ENCODE data around the gene NHERF2.
A peak's percentile ranks its signal among the peaks of the same experiment; 100 is the strongest.

NHERF2 gene

DNA sequence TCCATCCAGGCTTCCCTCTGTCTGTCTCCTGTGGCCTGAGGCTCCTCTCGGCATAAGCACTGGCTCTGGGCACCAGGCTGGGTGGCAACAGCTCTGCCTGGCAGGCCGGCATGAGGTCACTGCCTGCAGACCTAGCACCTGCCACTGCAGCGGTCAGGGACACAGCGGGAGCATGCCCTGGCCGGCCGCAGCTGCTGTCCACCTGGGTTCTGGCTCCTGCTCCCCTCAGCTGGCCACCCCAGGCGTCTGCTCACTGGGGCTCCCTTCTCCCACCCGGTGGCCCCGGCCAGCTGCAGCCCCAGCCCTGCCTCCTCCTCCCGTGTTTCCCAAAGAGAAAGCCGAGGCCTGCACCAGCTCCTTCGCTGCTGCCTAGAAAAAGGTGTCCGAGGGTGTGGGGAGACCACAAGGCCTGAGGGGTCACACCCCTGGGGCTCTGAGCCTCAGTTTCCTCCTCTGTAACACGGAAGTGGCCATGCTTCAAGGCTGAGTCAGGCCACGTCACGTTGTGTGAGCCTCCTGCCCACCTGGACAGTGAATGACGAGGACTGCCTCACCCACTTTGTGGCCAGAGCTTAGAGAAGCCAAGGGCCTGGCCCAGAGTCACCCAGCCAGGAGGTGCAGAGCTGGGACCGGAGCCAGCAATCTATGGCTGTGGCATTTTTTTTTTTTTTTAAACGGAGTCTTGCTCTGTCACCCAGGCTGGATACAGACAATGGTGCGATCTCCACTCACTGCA lies 14.3 kb downstream of the NHERF2 start:
- no peak for DNase-seq (ENCODE audit: low read depth)

DNA sequence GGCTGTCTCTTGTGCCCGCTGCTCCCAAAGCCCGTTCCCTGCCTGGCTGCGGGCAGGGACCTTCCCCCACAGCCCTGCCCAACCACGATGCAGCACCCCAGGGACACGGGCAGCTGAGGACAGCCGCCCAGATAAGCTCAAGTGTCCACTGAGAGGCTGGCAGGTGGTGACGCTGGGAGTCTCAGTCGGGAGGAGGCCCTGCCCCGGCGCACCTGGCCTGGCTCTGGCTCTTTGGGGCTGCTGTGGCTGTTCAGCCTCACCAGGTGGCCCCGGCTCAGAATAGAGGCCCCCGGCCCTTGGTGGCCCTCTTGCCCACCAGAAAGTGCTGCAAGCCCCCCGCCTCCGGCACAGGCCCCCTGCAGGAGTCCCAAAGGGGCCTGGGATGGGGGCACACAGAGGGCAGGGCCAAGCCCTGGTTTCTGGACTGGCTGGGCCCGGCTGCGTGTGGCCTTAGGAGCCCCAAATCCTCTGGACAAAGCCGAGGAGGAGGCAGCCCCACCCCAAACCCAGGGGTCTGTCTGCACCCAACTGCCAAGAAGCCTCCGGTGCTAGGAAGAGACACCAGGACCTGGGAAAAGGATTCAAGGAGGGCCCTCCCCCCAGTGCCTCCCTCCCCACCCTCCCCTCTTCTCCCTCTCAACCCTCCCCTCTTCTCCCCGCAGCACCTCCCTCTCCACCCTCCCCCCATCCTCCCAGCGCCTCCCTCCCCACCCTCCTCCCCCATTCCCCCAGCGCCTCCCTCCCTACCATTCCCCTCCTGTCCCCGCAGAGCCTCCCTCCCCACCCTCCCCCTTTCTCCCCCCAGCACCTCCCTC lies 15.7 kb downstream of the NHERF2 start:
- DNase-seq (ENCODE audit: low read depth): no peak

DNA sequence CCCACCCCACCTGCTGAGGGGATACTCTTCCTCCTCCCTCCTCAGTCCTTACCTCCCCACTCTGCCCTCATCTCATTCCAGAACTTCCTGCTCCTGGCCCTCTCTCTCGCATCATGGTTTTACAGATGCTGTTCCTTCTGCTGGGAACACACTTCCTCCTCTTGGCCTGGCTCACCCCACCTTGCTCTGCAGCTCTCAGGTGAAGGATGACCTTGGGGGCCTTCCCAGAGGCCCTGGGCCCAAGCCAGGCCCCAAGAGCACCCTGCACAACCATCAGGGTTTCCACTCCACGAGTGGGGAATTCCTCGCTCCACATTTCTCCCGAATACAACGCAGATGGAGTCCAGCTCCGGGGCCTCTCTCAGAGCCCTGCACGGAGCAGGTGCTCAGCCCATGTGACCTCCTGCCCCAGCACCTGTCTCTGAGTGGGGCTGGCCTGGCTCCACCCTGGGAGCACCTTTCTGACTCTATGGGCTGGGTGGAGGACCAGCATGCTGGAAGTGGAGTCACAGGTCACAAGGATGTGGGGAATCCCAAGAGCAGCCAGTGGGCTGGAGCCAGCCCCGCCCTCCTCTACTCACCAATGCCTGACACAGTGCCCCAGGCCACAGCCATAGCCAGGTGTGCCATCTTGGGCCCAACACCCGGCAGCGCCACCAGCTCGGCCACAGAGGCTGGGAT lies 16.4 kb downstream of the NHERF2 start:
- no peak for DNase-seq (ENCODE audit: low read depth)

DNA sequence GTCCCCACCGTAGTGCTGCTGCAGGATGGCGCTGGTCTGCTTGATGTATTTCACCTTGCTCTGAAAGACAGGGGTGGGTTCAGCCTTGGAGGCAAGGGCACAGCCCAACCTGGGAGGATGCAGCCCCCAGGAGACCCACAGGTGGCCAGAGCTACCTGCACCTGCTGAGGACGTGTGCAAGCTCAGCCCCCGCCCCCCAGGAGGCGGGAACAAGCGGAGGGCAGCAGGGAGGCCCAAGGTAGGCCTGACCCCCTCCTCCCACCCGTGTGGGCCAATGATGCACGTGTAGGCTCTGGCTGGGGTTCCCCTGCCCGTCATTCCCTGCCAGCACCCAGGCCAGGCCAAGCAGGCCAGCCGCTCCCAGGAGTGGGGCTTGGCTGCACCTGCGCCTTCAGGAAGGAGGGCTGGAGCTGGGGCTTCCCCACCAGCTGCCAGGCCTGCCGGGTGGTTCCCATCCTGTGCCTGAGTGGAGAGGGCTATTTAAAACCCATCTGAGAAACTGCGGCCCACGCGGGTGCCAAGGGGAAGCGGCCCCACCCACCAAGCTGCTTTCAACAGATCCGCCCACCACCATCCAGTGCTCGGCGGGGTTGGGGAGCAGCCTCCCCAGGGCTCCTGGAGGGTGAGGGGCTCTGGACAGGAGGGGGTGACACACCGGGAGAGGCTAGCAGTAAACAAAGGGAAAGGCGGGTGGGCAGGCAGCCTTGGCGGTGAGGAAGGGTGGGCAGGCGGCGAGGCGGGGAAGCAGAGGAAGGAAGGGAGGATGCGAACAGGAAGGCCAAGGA lies 17.2 kb downstream of the NHERF2 start:
- DNase-seq (ENCODE audit: low read depth): no peak

DNA sequence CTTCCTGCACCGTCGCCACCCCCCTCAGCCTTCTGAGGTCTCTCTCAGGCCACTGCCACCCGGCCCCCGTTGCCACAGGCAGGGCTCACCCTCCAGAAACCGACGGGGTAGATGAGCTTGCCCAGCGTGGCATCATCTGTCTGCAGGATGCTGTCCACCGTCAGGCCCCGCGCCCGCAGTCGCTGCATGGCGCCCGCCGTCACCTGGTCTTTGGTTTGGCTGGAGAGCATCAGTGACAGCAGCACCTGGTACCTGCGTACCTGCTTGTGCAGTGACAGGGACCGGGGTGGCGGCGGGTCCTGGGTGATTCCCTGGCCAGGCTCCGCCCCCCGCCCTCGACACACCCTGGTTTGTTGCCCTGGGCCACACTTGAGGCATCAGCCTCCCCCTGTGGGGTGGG lies 17.8 kb downstream of the NHERF2 start:
- DNase-seq (ENCODE audit: low read depth): no peak

DNA sequence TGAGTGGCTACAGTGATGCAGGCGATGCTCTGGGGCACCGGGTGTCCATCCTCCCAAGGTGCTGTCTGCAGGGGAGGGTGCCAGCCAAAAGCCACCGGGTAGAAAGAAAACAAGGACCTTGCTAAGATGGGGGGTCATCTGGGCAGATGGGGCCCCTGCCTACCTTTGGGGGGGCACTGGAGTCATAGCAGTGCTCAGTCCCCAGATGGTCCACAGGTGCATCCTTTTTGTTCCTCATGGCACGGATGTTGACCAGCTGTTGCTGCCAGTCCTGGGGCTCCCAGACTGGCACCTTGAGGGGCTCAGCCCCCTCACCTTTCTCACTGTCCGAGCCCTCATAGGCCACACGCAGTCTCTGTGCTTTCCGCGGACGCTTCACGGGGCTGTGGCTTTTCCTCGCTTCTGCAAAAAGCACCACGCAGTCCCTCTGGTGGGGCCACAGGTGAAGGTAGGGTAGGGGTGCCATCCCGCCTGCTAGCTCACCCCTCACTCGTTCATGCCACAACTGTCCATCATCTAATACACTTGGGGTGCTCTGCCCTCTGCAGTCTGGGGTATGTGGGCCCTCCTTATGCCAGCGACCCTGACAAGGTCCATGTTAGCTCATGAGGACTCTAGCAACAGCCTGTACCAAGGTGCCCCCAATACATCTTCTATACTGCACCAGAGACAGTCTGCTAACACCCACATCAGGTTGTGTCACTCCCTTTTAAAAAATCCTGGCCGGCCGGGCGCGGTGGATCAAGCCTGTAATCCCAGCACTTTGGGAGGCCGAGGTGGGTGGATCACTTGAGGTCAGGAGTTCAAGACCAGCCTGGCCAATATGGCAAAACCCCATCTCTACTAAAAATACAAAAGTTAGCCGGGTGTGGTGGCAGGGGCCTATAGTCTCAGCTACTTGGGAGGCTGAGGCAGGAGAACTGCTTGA lies 19.5 kb downstream of the NHERF2 start:
- no peak for DNase-seq (ENCODE audit: low read depth)

DNA sequence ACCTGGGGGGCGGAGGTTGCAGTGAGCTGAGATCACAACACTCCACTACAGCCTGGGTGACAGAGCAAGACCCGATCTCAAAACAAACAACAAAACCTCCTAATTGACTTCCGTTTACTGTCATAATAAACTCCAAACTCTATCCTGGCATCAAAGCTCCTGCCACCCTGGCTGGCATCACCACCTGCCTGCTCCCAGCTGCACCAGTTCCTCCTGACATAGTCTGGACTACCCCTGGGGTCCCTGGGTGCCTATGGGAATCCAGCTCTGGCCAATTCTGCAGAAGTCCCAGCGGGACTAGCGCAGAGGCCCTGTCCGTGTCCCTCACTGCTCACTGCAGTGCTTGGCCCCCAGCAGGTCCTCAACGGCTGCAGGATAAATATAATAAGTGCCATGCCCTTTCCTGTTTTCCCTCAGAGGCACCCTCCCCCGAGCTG lies 20.2 kb downstream of the NHERF2 start:
- no peak for DNase-seq (ENCODE audit: low read depth)

DNA sequence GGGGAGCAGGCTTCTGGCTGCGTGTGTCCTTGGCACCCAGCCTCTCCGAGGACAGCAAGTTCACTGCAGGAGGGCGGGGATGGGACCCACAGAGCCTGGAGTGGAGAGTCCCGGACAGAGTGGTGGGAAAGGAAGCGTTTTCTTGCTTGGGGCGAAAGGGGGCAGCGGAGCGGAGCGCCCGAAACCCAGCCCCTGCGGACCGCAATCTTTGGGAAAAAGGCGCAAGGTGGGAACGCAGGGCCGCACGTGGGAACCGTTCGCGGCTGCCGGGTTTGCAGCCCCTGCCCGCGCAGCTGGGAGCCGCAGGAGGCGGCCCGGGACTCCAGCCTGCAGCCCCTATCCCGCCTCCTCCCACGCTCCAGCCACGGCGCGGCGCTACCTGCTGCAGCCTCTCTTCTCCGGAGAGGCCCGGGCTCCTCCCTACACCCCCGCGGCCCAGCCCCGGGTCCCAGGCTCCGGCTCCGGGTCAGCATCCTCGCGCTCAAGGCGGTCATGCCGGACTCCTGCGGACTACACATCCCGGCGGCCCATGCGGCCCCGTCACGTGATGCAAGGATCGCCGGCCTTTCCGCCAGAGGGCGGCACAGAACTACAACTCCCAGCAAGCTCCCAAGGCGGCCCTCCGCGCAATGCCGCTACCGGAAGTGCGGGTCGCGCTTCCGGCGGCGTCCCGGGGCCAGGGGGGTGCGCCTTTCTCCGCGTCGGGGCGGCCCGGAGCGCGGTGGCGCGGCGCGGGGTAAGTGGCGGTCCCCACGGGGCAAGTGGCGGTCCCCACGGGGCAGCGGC lies 20.8 kb downstream of the NHERF2 start, which contains the start of the genes NTHL1 and TSC2:
NTHL1 (minus strand) TSS at position 505 of the 786 bp plus-strand sequence; CDS start at position 494, 11 bp downstream.
TSC2 (plus strand) TSS at position 656 of the 786 bp plus-strand sequence. CDS start 631 bp downstream, outside the sequence.
- DNase-seq (ENCODE audit: low read depth): peak; percentile 88

DNA sequence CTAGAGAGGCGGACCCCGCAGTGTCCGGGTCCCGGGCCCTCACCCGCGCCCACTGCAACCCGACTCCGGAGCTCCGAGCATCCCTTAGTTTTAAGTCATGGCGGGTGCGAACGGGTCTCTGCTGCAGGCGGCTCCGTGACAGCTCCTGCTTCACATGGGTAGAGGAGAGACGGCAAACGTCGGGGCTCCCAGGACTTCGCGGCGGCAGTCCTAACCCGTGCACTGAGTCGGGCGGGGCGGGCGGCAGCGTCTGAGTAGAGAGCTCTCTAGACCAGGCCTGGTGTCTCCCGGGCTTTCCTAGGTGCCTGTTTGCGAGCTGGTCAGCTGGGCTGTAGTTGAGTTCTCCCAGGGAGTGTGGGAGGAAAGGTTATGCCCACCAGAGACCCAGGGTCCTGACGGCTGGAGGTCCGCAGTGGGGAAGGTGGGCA lies 21.4 kb downstream of the NHERF2 start:
- no peak for DNase-seq (ENCODE audit: low read depth)

DNA sequence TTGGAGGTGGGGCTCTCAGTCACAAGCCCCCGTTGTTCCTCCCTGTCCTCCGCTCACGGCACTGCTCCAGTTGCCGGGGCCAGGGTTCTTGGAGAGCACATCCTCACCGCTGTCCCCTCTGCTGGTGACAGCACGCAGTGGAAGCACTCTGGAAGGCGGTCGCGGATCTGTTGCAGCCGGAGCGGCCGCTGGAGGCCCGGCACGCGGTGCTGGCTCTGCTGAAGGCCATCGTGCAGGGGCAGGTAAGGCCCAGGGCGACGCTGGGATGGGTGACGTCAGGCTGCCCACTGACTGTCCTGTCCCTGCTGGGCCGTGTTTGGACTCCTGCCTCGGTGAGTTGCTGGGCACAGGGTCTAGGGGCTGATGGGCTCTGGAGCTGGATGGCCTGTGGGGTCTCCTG lies 26.5 kb downstream of the NHERF2 start:
- DNase-seq (ENCODE audit: low read depth): no peak

DNA sequence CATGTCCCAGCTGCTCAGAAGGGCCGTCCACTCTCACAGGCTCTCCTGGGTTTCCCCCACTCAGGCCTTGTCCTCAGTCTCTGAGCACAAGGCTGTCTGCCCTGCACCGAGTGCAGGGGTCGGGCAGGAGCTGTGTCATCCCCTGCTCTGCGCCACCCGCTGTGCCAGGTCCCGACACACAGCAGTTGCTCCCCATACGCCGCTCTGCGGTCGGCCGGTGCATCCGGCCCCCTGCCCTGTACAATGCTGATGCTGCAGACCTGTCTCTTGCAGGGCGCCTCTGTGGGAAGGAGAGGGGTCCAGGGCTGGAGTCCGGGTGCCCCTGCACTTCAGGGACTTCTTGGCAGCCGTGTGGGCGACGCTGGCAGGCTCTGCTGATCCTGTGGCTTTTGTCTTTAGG lies 27.2 kb downstream of the NHERF2 start:
- DNase-seq (ENCODE audit: low read depth): no peak

DNA sequence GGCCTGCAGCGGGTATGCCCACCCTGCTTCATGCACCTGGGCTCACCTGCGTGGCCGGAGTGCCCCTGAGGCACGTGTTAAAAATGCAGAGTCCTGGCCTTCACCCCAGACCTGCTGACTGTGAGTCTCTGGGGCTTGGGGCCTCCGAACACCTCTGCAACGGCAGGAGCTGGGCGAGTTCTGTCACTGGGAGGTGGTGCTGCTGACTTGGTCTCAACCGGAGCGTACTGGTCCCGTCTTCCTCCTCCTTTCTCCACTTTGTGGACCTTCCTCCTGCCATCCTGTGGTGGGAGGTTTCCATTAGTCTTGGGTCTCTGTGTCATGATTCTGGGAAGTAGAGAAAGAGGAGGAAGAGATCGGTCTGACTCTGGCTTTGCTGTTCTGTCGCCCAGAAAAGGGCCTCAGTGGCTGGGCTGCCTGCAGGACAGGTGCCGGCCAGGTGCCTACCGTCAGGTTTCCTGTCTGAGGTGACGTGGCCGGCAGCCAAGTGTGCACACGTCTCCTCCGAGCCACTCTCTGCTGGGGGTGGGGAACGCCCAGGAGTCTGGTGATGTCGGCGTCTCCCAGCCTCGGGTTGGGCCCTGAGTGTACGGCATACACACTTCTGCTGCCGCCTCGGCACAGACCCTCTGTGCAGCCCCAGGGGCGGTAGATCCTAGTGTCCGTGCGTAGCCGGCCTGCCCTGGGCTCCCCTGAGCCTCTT lies 28.0 kb downstream of the NHERF2 start:
- no peak for DNase-seq (ENCODE audit: low read depth)

DNA sequence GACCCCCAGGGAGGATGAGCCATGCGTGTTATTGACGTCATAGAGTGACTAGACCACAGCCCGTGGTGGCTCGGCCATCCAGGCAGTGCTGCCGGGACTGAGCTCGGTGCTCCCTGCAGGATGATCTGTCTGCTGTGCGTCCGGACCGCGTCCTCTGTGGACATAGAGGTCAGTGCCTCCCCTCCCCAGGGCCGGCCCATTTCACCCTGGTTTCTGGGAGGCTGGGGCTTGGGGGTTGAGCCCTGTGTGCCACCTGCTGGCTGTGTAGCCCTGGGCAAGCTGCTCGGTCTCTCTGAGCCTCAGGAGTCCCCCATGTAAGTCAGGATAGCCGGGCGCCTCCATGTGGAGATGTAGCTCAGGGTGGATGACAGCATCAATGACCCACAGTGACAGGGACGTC lies 29.4 kb downstream of the NHERF2 start:
- DNase-seq (ENCODE audit: low read depth): no peak

DNA sequence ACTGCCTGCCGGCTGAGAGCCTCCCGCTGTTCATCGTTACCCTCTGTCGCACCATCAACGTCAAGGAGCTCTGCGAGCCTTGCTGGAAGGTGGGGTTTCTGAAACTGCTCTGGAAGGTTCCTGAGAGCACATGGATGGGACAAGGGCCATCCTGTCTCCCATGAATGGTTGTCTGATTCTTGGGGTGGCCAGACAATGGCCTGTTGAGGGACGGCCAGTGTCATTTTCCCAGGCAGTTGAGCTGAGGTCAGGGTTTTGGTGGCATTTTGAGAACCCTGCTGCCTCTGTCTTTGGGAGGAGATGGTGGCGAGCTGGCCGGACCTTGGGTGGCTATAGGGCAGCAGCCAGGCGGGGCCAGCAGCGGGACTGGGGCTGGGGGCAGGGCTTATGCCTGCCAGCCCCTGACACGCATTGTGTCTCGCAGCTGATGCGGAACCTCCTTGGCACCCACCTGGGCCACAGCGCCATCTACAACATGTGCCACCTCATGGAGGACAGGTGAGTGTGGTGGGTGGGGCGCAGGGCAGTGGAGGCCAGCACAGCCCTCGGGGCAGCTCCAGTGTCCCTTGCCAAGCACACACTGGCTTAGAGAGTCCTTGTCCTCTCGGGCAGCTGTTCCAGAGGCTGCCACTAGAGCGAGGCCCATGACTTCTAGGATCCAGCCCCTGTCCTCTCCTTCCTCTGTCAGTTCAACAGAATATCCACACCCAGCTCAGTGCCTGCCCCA lies 30.1 kb downstream of the NHERF2 start:
- DNase-seq (ENCODE audit: low read depth): no peak

DNA sequence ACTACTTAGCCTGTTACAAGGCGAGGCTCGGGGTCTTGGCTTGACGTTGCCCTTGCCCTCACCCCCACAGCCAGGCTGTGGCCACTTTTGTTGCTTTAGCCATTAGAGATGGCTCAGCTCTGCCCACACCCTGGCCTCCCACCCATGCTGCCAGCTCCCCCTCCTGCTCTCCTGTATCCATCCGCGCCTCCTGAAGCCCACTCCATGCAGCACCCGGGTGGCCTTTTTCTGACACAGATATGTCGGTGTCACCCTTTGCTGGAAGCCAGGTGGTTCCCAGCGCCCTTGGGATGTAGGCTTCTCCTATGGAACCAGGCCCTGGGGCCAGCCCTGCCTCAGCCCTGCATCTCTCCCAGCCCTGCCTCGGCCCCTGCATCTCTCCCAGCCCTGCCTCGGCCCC lies 30.7 kb downstream of the NHERF2 start:
- DNase-seq (ENCODE audit: low read depth): no peak

DNA sequence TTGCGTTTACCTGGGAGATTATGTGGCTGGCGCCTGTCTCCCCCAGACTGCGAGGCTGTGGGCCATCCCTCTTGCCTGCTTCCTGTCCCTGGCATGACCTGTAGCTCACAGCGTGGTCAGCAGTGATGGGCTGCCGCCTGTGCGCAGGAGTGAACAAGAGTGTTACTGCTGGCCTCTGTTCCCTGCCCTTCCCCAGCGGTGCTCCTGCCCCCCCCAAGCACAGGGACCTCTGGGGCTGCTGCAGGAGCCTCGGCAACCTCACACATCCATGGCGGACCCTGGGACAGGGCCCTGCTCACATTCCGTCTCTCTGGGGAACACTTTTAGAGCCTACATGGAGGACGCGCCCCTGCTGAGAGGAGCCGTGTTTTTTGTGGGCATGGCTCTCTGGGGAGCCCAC lies 31.7 kb downstream of the NHERF2 start:
- no peak for DNase-seq (ENCODE audit: low read depth)

DNA sequence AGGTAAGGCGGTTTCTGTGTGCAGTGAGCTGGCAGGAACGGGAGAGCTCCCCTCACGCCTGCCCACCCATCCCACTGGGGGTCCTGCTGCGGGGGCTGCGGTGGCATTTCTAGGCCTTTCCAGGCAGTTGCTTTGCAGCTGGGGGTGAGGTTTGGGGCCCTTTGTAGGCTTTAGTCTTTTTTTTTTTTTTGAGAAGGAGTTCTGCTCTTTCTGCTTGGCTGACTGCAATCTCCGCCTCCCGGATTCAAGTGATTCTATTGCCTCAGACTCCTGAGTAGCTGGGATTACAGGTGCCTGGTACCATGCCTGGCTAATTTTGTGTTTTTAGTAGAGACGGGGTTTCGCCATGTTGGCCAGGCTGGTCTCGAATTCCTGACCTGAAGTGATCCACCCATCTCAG lies 32.2 kb downstream of the NHERF2 start:
- no peak for DNase-seq (ENCODE audit: low read depth)

DNA sequence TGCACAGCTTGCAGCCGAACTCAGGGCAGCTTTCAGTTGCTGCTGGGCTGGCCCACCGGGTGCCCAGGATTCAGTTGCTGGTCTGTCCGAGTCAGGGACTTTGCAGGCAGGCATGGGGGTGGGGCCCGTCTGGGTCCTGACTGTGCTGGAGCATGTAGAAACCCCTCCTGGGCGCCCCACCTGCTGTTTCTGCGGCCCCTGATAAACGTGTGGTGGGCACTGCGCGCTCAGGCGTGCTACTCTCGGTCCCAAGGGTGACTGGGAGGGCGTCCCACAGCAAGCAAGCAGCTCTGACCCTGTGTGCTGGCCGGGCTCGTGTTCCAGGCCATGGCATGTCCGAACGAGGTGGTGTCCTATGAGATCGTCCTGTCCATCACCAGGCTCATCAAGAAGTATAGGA lies 33.6 kb downstream of the NHERF2 start:
- DNase-seq (ENCODE audit: low read depth): no peak

DNA sequence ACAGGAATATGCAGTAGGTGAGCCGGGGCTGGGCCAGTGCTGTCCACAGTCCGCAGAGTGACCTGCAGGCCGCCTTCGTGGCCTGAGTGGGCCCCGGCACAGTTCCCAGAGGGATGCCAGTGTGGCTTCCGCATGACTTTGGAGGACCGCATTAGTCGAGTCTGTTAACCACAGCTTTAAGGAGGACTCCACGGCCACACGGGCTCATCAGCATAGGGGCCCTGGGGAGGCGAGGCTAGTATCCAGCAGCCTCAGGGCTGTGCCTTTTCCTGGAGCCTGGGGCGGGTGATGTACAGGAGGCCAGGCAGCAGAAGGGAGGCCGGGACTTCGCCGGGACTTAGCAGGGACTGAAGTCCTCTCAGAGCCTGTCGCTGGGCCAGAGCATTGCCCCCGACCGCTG lies 34.3 kb downstream of the NHERF2 start:
- DNase-seq (ENCODE audit: low read depth): no peak

Measured in stromal cell of bone marrow (primary cell).